Measurements from ENCODE around the gene USP25. TPM values are rescaled to one million over a fixed set of nuclear protein-coding genes. Genes with fewer than 3 reads are reported as not detected.

Gene USP25
- total RNA-seq, 5 donors from 2014 or later (not counting 1 experiment from before 2014, with no cell fraction given) = 59.8 to 74.2 (median 61.9) TPM

GRCh38 chr21:15895142-15896106 lies 165.6 kb downstream of the USP25 start:
- no peak overlapping the region for H3K27ac Mint-ChIP-seq
- H3K4me1 ChIP-seq (ENCODE audit: control insufficient read depth in 1 of 2, extremely low read depth in 1 of 2, insufficient read depth in 2 of 2, low read length in 2 of 2) = no peaks in the 10 kb centered on the region
- WGBS (ENCODE audit: insufficient coverage) = 90% methylated on average over 2 of the region's 5 CpGs
- H3K36me3 ChIP-seq (ENCODE audit: control insufficient read depth in 2 of 2, extremely low read depth in 1 of 2, insufficient read depth in 1 of 2, low read length in 1 of 2) = no peaks in the 10 kb centered on the region
- no peaks in the 10 kb centered on the region for H3K27me3 ChIP-seq (replicated peaks in 1 of 2; ENCODE audit: control insufficient read depth in 2 of 2, extremely low read depth in 1 of 2, insufficient read depth in 2 of 2, low read length in 1 of 2)
- ChIA-PET POLR2A (interaction anchor here in 1 of 2 donors (0.6 kb wide), 1 partner anchor 307 kb away, joined by 4 read pairs; no protein-coding TSS in a partner anchor), CTCF (no interaction called here)
- DNase-seq (no peak), ATAC-seq (replicated peaks in 1 of 4) (no peak)
- H3K4me3 Mint-ChIP-seq = no peak overlapping the region
- H3K36me3 Mint-ChIP-seq = no peaks in the 10 kb centered on the region
- no peak overlapping the region for H3K27ac ChIP-seq (ENCODE audit: low read length)
- no peaks in the 10 kb centered on the region for H3K27me3 Mint-ChIP-seq
- peaks cover 3% of the 10 kb centered on the region for H3K9me3 ChIP-seq
- H3K4me3 ChIP-seq (ENCODE audit: control insufficient read depth in 1 of 2, extremely low read depth in 1 of 2, low read length in 1 of 2) = no peak overlapping the region
- peaks cover 0 to 4% (median 0%) of the 10 kb centered on the region in 3 donors for H3K4me1 Mint-ChIP-seq
- H3K9me3 Mint-ChIP-seq = peaks cover 0 to 18% (median 9%) of the 10 kb centered on the region in 3 donors

GRCh38 chr21:15896501-15896900 lies 166.7 kb downstream of the USP25 start:
- CTCF ChIA-PET = no interaction called here
- ATAC-seq (replicated peaks in 1 of 4) = no peak

GRCh38 chr21:15904389-15904788 lies 174.6 kb downstream of the USP25 start:
- no peaks in the 10 kb centered on the region for H3K36me3 ChIP-seq (ENCODE audit: control insufficient read depth in 2 of 2, extremely low read depth in 1 of 2, insufficient read depth in 1 of 2, low read length in 1 of 2)
- Mint-ChIP-seq H3K9me3 (peaks cover 9 to 55% (median 36%) of the 10 kb centered on the region in 3 donors), H3K27me3 (no peaks in the 10 kb centered on the region), H3K36me3 (no peaks in the 10 kb centered on the region), H3K4me3 (no peak overlapping the region), H3K27ac (no peak overlapping the region), H3K4me1 (no peaks in the 10 kb centered on the region)
- ChIA-PET CTCF (interaction anchor here in 1 of 2 donors (0.6 kb wide), 1 partner anchor 13 kb away, joined by 4 read pairs; no protein-coding TSS in a partner anchor), POLR2A (no interaction called here)
- 93% methylated on average over 8 of the region's 8 CpGs for WGBS (ENCODE audit: insufficient coverage)
- no peak overlapping the region for H3K4me3 ChIP-seq (ENCODE audit: control insufficient read depth in 1 of 2, extremely low read depth in 1 of 2, low read length in 1 of 2)
- H3K27me3 ChIP-seq (replicated peaks in 1 of 2; ENCODE audit: control insufficient read depth in 2 of 2, extremely low read depth in 1 of 2, insufficient read depth in 2 of 2, low read length in 1 of 2) = no peaks in the 10 kb centered on the region
- H3K9me3 ChIP-seq = peaks cover 2% of the 10 kb centered on the region
- H3K4me1 ChIP-seq (ENCODE audit: control insufficient read depth in 1 of 2, extremely low read depth in 1 of 2, insufficient read depth in 2 of 2, low read length in 2 of 2) = no peaks in the 10 kb centered on the region
- ATAC-seq (replicated peaks in 1 of 4) (no peak), DNase-seq (no peak)
- H3K27ac ChIP-seq (ENCODE audit: low read length) = no peak overlapping the region

More at GRCh38 chr21:15896501-15896900, 166.7 kb downstream of the USP25 start:
- H3K4me1 Mint-ChIP-seq = peaks cover 0 to 4% (median 0%) of the 10 kb centered on the region in 3 donors
- no peaks in the 10 kb centered on the region for H3K27me3 ChIP-seq (replicated peaks in 1 of 2; ENCODE audit: control insufficient read depth in 2 of 2, extremely low read depth in 1 of 2, insufficient read depth in 2 of 2, low read length in 1 of 2)
- peaks cover 3% of the 10 kb centered on the region for H3K9me3 ChIP-seq
- no peaks in the 10 kb centered on the region for H3K27me3 Mint-ChIP-seq
- H3K27ac ChIP-seq (ENCODE audit: low read length) = no peak overlapping the region
- H3K27ac Mint-ChIP-seq = no peak overlapping the region
- H3K4me1 ChIP-seq (ENCODE audit: control insufficient read depth in 1 of 2, extremely low read depth in 1 of 2, insufficient read depth in 2 of 2, low read length in 2 of 2) = no peaks in the 10 kb centered on the region
- H3K36me3 ChIP-seq (ENCODE audit: control insufficient read depth in 2 of 2, extremely low read depth in 1 of 2, insufficient read depth in 1 of 2, low read length in 1 of 2) = no peaks in the 10 kb centered on the region
- no peak overlapping the region for H3K4me3 ChIP-seq (ENCODE audit: control insufficient read depth in 1 of 2, extremely low read depth in 1 of 2, low read length in 1 of 2)
- POLR2A ChIA-PET = no interaction called here
- no peak for DNase-seq
- H3K4me3 Mint-ChIP-seq = no peak overlapping the region
- peaks cover 0 to 29% (median 16%) of the 10 kb centered on the region in 3 donors for H3K9me3 Mint-ChIP-seq
- H3K36me3 Mint-ChIP-seq = no peaks in the 10 kb centered on the region
- 76% methylated on average over 2 of the region's 4 CpGs for WGBS (ENCODE audit: insufficient coverage)

- H3K27ac ChIP-seq (ENCODE audit: low read length) = no peak overlapping the region
- ATAC-seq (replicated peaks in 1 of 4) (no peak), DNase-seq (no peak)
- Mint-ChIP-seq H3K27me3 (no peaks in the 10 kb centered on the region), H3K4me3 (no peak overlapping the region), H3K27ac (no peak overlapping the region), H3K9me3 (peaks cover 19 to 32% (median 19%) of the 10 kb centered on the region in 3 donors), H3K36me3 (no peaks in the 10 kb centered on the region), H3K4me1 (no peaks in the 10 kb centered on the region)
- peaks cover 2% of the 10 kb centered on the region for H3K9me3 ChIP-seq
- H3K4me1 ChIP-seq (ENCODE audit: control insufficient read depth in 1 of 2, extremely low read depth in 1 of 2, insufficient read depth in 2 of 2, low read length in 2 of 2) = no peaks in the 10 kb centered on the region
- H3K27me3 ChIP-seq (replicated peaks in 1 of 2; ENCODE audit: control insufficient read depth in 2 of 2, extremely low read depth in 1 of 2, insufficient read depth in 2 of 2, low read length in 1 of 2) = no peaks in the 10 kb centered on the region
- ChIA-PET CTCF (no interaction called here), POLR2A (no interaction called here)
- H3K36me3 ChIP-seq (ENCODE audit: control insufficient read depth in 2 of 2, extremely low read depth in 1 of 2, insufficient read depth in 1 of 2, low read length in 1 of 2) = no peaks in the 10 kb centered on the region
- 100% methylated on average over 4 of the region's 6 CpGs for WGBS (ENCODE audit: insufficient coverage)
- no peak overlapping the region for H3K4me3 ChIP-seq (ENCODE audit: control insufficient read depth in 1 of 2, extremely low read depth in 1 of 2, low read length in 1 of 2)
These were observed 178.4 kb downstream of the USP25 start for GRCh38 chr21:15908187-15908586.

- peaks cover 9 to 10% of the 10 kb centered on the region in 2 donors for H3K27me3 Mint-ChIP-seq
- H3K27ac Mint-ChIP-seq = no peak overlapping the region
- peaks cover 0 to 4% of the 10 kb centered on the region in 2 experiments for H3K27me3 ChIP-seq (replicated peaks in 1 of 2; ENCODE audit: control insufficient read depth in 2 of 2, extremely low read depth in 1 of 2, insufficient read depth in 2 of 2, low read length in 1 of 2)
- DNase-seq (no peak), ATAC-seq (replicated peaks in 1 of 4) (no peak)
- no peak overlapping the region for H3K4me3 Mint-ChIP-seq
- 74% methylated on average over 2 of the region's 2 CpGs for WGBS (ENCODE audit: insufficient coverage)
- H3K4me1 ChIP-seq (ENCODE audit: control insufficient read depth in 1 of 2, extremely low read depth in 1 of 2, insufficient read depth in 2 of 2, low read length in 2 of 2) = no peaks in the 10 kb centered on the region
- peaks cover 3% of the 10 kb centered on the region for H3K36me3 Mint-ChIP-seq
- H3K36me3 ChIP-seq (ENCODE audit: control insufficient read depth in 2 of 2, extremely low read depth in 1 of 2, insufficient read depth in 1 of 2, low read length in 1 of 2) = no peaks in the 10 kb centered on the region
- POLR2A ChIA-PET = no interaction called here
- H3K4me1 Mint-ChIP-seq = no peaks in the 10 kb centered on the region
- no peak overlapping the region for H3K4me3 ChIP-seq (ENCODE audit: control insufficient read depth in 1 of 2, extremely low read depth in 1 of 2, low read length in 1 of 2)
- peaks cover 2 to 6% (median 4%) of the 10 kb centered on the region in 3 donors for H3K9me3 Mint-ChIP-seq
- CTCF ChIA-PET = no interaction called here
- H3K27ac ChIP-seq (ENCODE audit: low read length) = no peak overlapping the region
- H3K9me3 ChIP-seq = no peaks in the 10 kb centered on the region
These were observed 198.4 kb downstream of the USP25 start for GRCh38 chr21:15928196-15928595.

- no peaks in the 10 kb centered on the region for H3K36me3 ChIP-seq (ENCODE audit: control insufficient read depth in 2 of 2, extremely low read depth in 1 of 2, insufficient read depth in 1 of 2, low read length in 1 of 2)
- ATAC-seq (replicated peaks in 1 of 4) = no peak
These were observed 199.1 kb downstream of the USP25 start for GRCh38 chr21:15928686-15929425.

More at GRCh38 chr21:15928686-15929425, 199.1 kb downstream of the USP25 start:
- peaks cover 0 to 4% of the 10 kb centered on the region in 2 experiments for H3K27me3 ChIP-seq (replicated peaks in 1 of 2; ENCODE audit: control insufficient read depth in 2 of 2, extremely low read depth in 1 of 2, insufficient read depth in 2 of 2, low read length in 1 of 2)
- no peak overlapping the region for H3K4me3 Mint-ChIP-seq
- no peak overlapping the region for H3K27ac ChIP-seq (ENCODE audit: low read length)
- H3K27me3 Mint-ChIP-seq = peaks cover 9 to 10% of the 10 kb centered on the region in 2 donors
- POLR2A ChIA-PET = no interaction called here
- WGBS (ENCODE audit: insufficient coverage) = no CpG with 5 or more reads among the region's 4 CpGs
- no peak for DNase-seq
- CTCF ChIA-PET = interaction anchor here in 1 of 2 donors (0.5 kb wide), 1 partner anchor 1600 kb away, joined by 5 read pairs; no protein-coding TSS in a partner anchor
- H3K9me3 Mint-ChIP-seq = peaks cover 2 to 6% (median 4%) of the 10 kb centered on the region in 3 donors
- peaks cover 3% of the 10 kb centered on the region for H3K36me3 Mint-ChIP-seq
- no peaks in the 10 kb centered on the region for H3K4me1 ChIP-seq (ENCODE audit: control insufficient read depth in 1 of 2, extremely low read depth in 1 of 2, insufficient read depth in 2 of 2, low read length in 2 of 2)
- no peaks in the 10 kb centered on the region for H3K9me3 ChIP-seq
- no peak overlapping the region for H3K27ac Mint-ChIP-seq
- H3K4me1 Mint-ChIP-seq = no peaks in the 10 kb centered on the region
- H3K4me3 ChIP-seq (ENCODE audit: control insufficient read depth in 1 of 2, extremely low read depth in 1 of 2, low read length in 1 of 2) = no peak overlapping the region

Measured in T-cell (primary cell).